ENCODE measurements around the gene PHACTR3. TPM values are rescaled to one million over a fixed set of nuclear protein-coding genes. Genes with fewer than 3 reads are reported as not detected.

The PHACTR3 gene
- total RNA-seq, 1 donor from 2014 or later, result 8.7 TPM

DNA sequence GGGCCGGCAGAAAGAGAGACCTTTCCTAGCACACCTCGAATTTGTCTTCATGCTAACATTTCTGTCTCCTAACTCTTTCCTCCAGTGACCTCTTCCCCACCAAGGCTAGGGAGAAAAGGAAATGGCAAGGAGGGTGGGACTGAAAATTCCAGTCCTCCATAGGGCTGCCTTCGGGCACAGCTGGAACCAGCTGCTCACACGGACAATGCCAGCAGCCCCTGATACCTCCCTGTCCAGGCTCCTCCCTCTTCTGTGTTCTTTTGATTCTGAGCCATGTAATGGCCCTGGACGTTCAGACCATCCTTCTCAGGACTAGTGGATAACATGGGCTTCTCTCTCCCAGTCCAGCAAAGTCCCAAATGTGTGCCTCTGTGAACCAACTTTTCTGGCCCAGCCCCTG, 29.1 kb upstream of the PHACTR3 start:
- H3K4me3 Mint-ChIP-seq (ENCODE audit: unreplicated experiment), result no peak overlapping the region
- no peaks in the 10 kb centered on the region for H3K36me3 Mint-ChIP-seq (ENCODE audit: low read depth, unreplicated experiment)
- TF ChIP-seq, protein P1, sequence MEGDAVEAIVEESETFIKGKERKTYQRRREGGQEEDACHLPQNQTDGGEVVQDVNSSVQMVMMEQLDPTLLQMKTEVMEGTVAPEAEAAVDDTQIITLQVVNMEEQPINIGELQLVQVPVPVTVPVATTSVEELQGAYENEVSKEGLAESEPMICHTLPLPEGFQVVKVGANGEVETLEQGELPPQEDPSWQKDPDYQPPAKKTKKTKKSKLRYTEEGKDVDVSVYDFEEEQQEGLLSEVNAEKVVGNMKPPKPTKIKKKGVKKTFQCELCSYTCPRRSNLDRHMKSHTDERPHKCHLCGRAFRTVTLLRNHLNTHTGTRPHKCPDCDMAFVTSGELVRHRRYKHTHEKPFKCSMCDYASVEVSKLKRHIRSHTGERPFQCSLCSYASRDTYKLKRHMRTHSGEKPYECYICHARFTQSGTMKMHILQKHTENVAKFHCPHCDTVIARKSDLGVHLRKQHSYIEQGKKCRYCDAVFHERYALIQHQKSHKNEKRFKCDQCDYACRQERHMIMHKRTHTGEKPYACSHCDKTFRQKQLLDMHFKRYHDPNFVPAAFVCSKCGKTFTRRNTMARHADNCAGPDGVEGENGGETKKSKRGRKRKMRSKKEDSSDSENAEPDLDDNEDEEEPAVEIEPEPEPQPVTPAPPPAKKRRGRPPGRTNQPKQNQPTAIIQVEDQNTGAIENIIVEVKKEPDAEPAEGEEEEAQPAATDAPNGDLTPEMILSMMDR (IDR thresholded peaks at IDR 0.05; ENCODE audit: unreplicated experiment), result no peak
- H3K27ac Mint-ChIP-seq (ENCODE audit: unreplicated experiment), result peak overlapping the region; percentile 13
- DNase-seq (ENCODE audit: low spot score), result no peak
- peaks cover 33% of the 10 kb centered on the region for H3K27me3 Mint-ChIP-seq (ENCODE audit: unreplicated experiment)
- no peaks in the 10 kb centered on the region for H3K9me3 Mint-ChIP-seq (ENCODE audit: unreplicated experiment)
- H3K4me1 Mint-ChIP-seq (ENCODE audit: unreplicated experiment), result peaks cover 2% of the 10 kb centered on the region

GRCh38 chr20:59575653-59576052, 28.7 kb upstream of the PHACTR3 start:
- TF ChIP-seq, protein P1 (IDR thresholded peaks at IDR 0.05; ENCODE audit: unreplicated experiment), result no peak
- Mint-ChIP-seq H3K27me3 (ENCODE audit: unreplicated experiment) (peaks cover 33% of the 10 kb centered on the region), H3K4me1 (ENCODE audit: unreplicated experiment) (peaks cover 2% of the 10 kb centered on the region)

DNA sequence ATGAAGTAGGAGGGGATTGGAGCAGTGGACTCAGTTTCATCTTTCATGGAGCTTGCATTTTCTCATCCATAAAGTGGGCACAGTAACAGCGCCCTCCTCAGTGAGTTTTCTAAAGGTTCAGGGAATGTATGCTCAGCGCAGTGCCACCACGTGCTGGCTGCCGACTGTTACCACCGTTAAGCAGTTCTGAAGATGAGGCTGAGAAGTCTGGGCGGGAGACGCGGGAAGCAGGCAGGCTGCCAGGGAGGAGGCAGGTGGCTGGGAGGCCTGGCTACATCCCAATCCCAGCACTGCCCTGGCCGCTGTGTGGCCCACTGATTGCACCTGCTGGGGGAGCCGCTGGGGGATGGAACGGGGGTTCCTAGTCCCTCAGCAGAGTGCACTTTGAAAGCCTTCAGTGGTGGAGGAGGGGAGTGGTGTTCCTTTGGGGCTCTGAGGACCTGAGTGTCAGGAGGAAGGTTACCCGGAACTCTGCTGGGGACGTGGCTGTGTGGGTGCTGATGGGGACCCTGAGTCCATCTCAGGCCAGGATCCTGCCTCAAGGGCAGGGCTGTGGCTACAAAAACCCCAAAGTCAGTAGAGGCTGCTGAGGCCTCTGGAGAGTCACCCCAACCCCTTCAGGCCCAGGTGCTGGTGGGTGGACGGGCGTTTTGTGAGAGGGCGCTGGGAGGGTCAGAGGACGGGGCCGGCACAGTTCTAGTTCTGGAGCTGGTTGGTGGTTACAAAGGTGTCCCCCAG, 28.0 kb upstream of the PHACTR3 start:
- H3K27ac Mint-ChIP-seq (ENCODE audit: unreplicated experiment), result no peak overlapping the region
- TF ChIP-seq, protein P1 (IDR thresholded peaks at IDR 0.05; ENCODE audit: unreplicated experiment), result no peak
- H3K9me3 Mint-ChIP-seq (ENCODE audit: unreplicated experiment), result no peaks in the 10 kb centered on the region
- H3K27me3 Mint-ChIP-seq (ENCODE audit: unreplicated experiment), result peaks cover 33% of the 10 kb centered on the region
- no peak for DNase-seq (ENCODE audit: low spot score)
- H3K36me3 Mint-ChIP-seq (ENCODE audit: low read depth, unreplicated experiment), result no peaks in the 10 kb centered on the region
- H3K4me1 Mint-ChIP-seq (ENCODE audit: unreplicated experiment), result peaks cover 2% of the 10 kb centered on the region
- peak overlapping the region; percentile 69 for H3K4me3 Mint-ChIP-seq (ENCODE audit: unreplicated experiment)

More at GRCh38 chr20:59575653-59576052, 28.7 kb upstream of the PHACTR3 start:
- Mint-ChIP-seq H3K4me3 (ENCODE audit: unreplicated experiment) (no peak overlapping the region), H3K9me3 (ENCODE audit: unreplicated experiment) (no peaks in the 10 kb centered on the region), H3K36me3 (ENCODE audit: low read depth, unreplicated experiment) (no peaks in the 10 kb centered on the region), H3K27ac (ENCODE audit: unreplicated experiment) (peak overlapping the region; percentile 13)
- no peak for DNase-seq (ENCODE audit: low spot score)

- DNase-seq (ENCODE audit: low spot score), result no peak
- Mint-ChIP-seq H3K27me3 (ENCODE audit: unreplicated experiment) (peaks cover 30% of the 10 kb centered on the region), H3K9me3 (ENCODE audit: unreplicated experiment) (no peaks in the 10 kb centered on the region), H3K4me1 (ENCODE audit: unreplicated experiment) (no peaks in the 10 kb centered on the region), H3K4me3 (ENCODE audit: unreplicated experiment) (no peak overlapping the region), H3K27ac (ENCODE audit: unreplicated experiment) (no peak overlapping the region), H3K36me3 (ENCODE audit: low read depth, unreplicated experiment) (no peaks in the 10 kb centered on the region)
- TF ChIP-seq, protein P1 (IDR thresholded peaks at IDR 0.05; ENCODE audit: unreplicated experiment), result no peak
Measured at GRCh38 chr20:59577037-59577808, 27.1 kb upstream of the PHACTR3 start.
